Liver (tissue), 9 donors: ENCODE measurements around the gene UBA52. TPM values are rescaled to one million over a fixed set of nuclear protein-coding genes. Genes with fewer than 3 reads are reported as not detected.

Experiments
- DNase-seq: peaks from one replicate; pipeline ENCODE4 v3.0.0-alpha.2; 2017; ENCODE audit warnings: low spot score
- H3K27ac ChIP-seq, 2 donors: one replicate each; pipeline ENCODE4 v1.7.0; 2013; ENCODE audit warnings: inconsistent platforms in 2 of 2, low read length in 2 of 2, control low read depth in 1 of 2, low read depth in 1 of 2, mild to moderate bottlenecking in 1 of 2
- H3K27me3 ChIP-seq, 4 donors: one replicate each; pipeline versions ENCODE4 v1.6.1 to v1.7.0; 2013; ENCODE audit warnings: low read length in 3 of 4, inconsistent platforms in 1 of 4, mild to moderate bottlenecking in 1 of 4, moderate library complexity in 1 of 4; ENCODE audit not compliant: control insufficient read depth in 4 of 4, insufficient read depth in 4 of 4
- H3K36me3 ChIP-seq, 4 donors: one replicate each; pipeline versions ENCODE4 v1.6.1 to v1.7.0; 2013; ENCODE audit warnings: low read length in 3 of 4, mild to moderate bottlenecking in 3 of 4, low read depth in 1 of 4, moderate library complexity in 1 of 4; ENCODE audit not compliant: control insufficient read depth in 4 of 4, insufficient read depth in 3 of 4
- H3K4me1 ChIP-seq, 4 donors: one replicate each; pipeline versions ENCODE4 v1.6.1 to v1.7.0; 2013; ENCODE audit warnings: low read length in 3 of 4, mild to moderate bottlenecking in 3 of 4, moderate library complexity in 1 of 4; ENCODE audit not compliant: control insufficient read depth in 4 of 4, insufficient read depth in 4 of 4
- H3K4me3 ChIP-seq, 3 donors: one replicate each; pipeline versions ENCODE4 v1.6.1 to v1.7.0; 2013; ENCODE audit warnings: low read length in 3 of 3, control low read depth in 1 of 3, low read depth in 1 of 3, mild to moderate bottlenecking in 1 of 3
- H3K9ac ChIP-seq, 2 donors: one replicate each; pipeline ENCODE4 v1.7.0; 2013; ENCODE audit warnings: low read length in 2 of 2, mild to moderate bottlenecking in 2 of 2, moderate library complexity in 2 of 2, control low read depth in 1 of 2, low read depth in 1 of 2
- H3K9me3 ChIP-seq, 4 donors: one replicate each; pipeline versions ENCODE4 v1.6.1 to v1.7.0; 2013; ENCODE audit warnings: low read length in 3 of 4; ENCODE audit not compliant: control insufficient read depth in 4 of 4
- EGR1 ChIP-seq, 2 donors: IDR thresholded peaks; 2 replicates each; pipeline ENCODE4 v1.6.1; 2016 to 2018; ENCODE audit warnings: antibody characterized with exemption in 2 of 2, low read depth in 2 of 2
- FOXA1 ChIP-seq: IDR thresholded peaks from 2 replicates; pipeline ENCODE4 v1.6.1; 2016; ENCODE audit warnings: antibody characterized with exemption
- FOXA2 ChIP-seq: IDR thresholded peaks from 2 replicates; pipeline ENCODE4 v1.6.1; 2016; ENCODE audit warnings: antibody characterized with exemption
- GABPA ChIP-seq, 2 donors: IDR thresholded peaks in 1 of 2; conservative IDR thresholded peaks in 1 of 2; 2 replicates each; pipeline ENCODE4 v1.6.1; 2016; ENCODE audit warnings: antibody characterized with exemption in 2 of 2, mild to moderate bottlenecking in 1 of 2, moderate library complexity in 1 of 2
- HNF4A ChIP-seq, 2 donors: conservative IDR thresholded peaks; 2 replicates each; pipeline ENCODE4 v1.6.1; 2016; ENCODE audit warnings: antibody characterized with exemption in 2 of 2, mild to moderate bottlenecking in 2 of 2
- HNF4G ChIP-seq: IDR thresholded peaks from 2 replicates; pipeline ENCODE4 v1.6.1; 2016; ENCODE audit warnings: antibody characterized with exemption
- JUND ChIP-seq, 2 donors: IDR thresholded peaks; 2 replicates each; pipeline ENCODE4 v1.6.1; 2016; ENCODE audit warnings: antibody characterized with exemption in 2 of 2
- NR2F2 ChIP-seq: IDR thresholded peaks from 2 replicates; pipeline ENCODE4 v1.6.1; 2016; ENCODE audit warnings: antibody characterized with exemption
- RAD21 ChIP-seq, 2 donors: IDR thresholded peaks; 2 replicates each; pipeline ENCODE4 v1.6.1; 2016; ENCODE audit warnings: antibody characterized with exemption in 2 of 2, mild to moderate bottlenecking in 2 of 2
- RXRA ChIP-seq, 2 donors: IDR thresholded peaks; 2 replicates each; pipeline ENCODE4 v1.6.1; 2017 to 2018; ENCODE audit warnings: antibody characterized with exemption in 2 of 2, mild to moderate bottlenecking in 1 of 2
- SP1 ChIP-seq: IDR thresholded peaks from 2 replicates; pipeline ENCODE4 v1.6.1; 2018; ENCODE audit warnings: antibody characterized with exemption, mild to moderate bottlenecking
- TAF1 ChIP-seq: conservative IDR thresholded peaks from 2 replicates; pipeline ENCODE4 v1.6.1; 2016; ENCODE audit warnings: antibody characterized with exemption, mild to moderate bottlenecking
- YY1 ChIP-seq: IDR thresholded peaks from 2 replicates; pipeline ENCODE4 v1.6.1; 2016; ENCODE audit warnings: antibody characterized with exemption, mild to moderate bottlenecking
- WGBS: extraction: QIAGEN DNeasy Blood & Tissue Kit; methylation state at CpG from one replicate; pipeline ENCODE4 v1.1.7; 2013; 5-methylcytosine and 5-hydroxymethylcytosine counted together
- polyA plus RNA-seq, 2 donors: library from polyadenylated mRNA; stranded (reverse) in 1 of 2; unstranded in 1 of 2; fragments of 200-250 nt in 1 of 2; fragments of >200 nt in 1 of 2; fragmentation: Nextera tagmentation in 1 of 2; extraction: Ambion mirVana in 1 of 2; gene quantifications; one replicate each; pipeline versions ENCODE4 v1.2.1 to v1.2.3, GENCODE V29; 2013 to 2015
- total RNA-seq, 2 donors: library from RNA; depleted of rRNA; stranded (reverse); fragments of >200 nt; gene quantifications; one replicate each; pipeline ENCODE4 v1.2.3, GENCODE V29; 2014
- TF ChIP-seq, protein P1 (sequence below): IDR thresholded peaks from 2 replicates; pipeline ENCODE4 v1.6.1; 2016; ENCODE audit warnings: antibody characterized with exemption
- TF ChIP-seq, protein P2 (sequence below): IDR thresholded peaks from 2 replicates; pipeline ENCODE4 v1.6.1; 2016; ENCODE audit warnings: antibody characterized with exemption, mild to moderate bottlenecking
- TF ChIP-seq, protein P3 (sequence below): fragments of 150-350 bp; IDR thresholded peaks from 2 replicates; pipeline ENCODE4 v1.5.1; 2017; ENCODE audit warnings: improper control_type of control experiment, low read depth, low read length; ENCODE audit not compliant: missing input control
- TF ChIP-seq, protein P4 (sequence below): IDR thresholded peaks from 2 replicates; pipeline ENCODE4 v1.6.1; 2016; ENCODE audit warnings: antibody characterized with exemption
- TF ChIP-seq, protein P5 (sequence below): IDR thresholded peaks from 2 replicates; pipeline ENCODE4 v1.6.1; 2016; ENCODE audit warnings: antibody characterized with exemption
- donor health status: healthy.
- donor health status: healthy.
- donor health status: healthy.
- donor health status: healthy.
- donor health status: healthy.

Gene UBA52
- total and polyA plus RNA-seq, 4 donors: 324 to 647 (median 484) TPM

DNA sequence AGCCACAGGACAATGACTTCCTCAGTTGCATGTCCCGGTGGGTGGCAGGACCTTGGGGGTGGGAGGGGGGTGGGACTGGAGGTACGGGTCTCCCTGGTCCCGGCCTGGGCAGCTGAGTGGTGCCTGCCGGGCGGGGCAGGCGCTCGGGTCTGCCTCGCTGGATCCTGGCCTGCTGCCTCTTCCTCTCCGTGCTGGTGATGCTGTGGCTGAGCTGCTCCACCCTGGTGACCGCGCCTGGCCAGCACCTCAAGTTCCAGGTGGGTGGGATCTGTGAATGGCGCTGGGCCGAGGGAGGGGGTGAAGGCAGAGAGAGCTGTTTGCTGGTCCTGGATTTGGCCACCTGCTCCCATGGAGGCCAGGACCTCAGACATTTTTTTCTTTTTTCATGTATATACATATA lies 46.6 kb downstream of the UBA52 start:
- Histone ChIP-seq H3K27ac (no peak overlapping the region), H3K27me3 (peaks cover 0 to 13% (median 3%) of the 10 kb centered on the region in 4 donors), H3K36me3 (no peaks in the 10 kb centered on the region), H3K4me1 (no peaks in the 10 kb centered on the region), H3K4me3 (no peak overlapping the region), H3K9me3 (no peaks in the 10 kb centered on the region), H3K9ac (no peak overlapping the region)
- 92% methylated on average over 13 of the region's 13 CpGs for WGBS
- no peak for TF ChIP-seq JUND (IDR thresholded peaks at IDR 0.05)
- TF ChIP-seq FOXA2: no peak
- no peak for TF ChIP-seq GABPA (IDR thresholded peaks at IDR 0.05 in 1 of 2, conservative IDR thresholded peaks at IDR 0.05 in 1 of 2)
- TF ChIP-seq, protein P1, sequence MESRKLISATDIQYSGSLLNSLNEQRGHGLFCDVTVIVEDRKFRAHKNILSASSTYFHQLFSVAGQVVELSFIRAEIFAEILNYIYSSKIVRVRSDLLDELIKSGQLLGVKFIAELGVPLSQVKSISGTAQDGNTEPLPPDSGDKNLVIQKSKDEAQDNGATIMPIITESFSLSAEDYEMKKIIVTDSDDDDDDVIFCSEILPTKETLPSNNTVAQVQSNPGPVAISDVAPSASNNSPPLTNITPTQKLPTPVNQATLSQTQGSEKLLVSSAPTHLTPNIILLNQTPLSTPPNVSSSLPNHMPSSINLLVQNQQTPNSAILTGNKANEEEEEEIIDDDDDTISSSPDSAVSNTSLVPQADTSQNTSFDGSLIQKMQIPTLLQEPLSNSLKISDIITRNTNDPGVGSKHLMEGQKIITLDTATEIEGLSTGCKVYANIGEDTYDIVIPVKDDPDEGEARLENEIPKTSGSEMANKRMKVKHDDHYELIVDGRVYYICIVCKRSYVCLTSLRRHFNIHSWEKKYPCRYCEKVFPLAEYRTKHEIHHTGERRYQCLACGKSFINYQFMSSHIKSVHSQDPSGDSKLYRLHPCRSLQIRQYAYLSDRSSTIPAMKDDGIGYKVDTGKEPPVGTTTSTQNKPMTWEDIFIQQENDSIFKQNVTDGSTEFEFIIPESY: no peak
- TF ChIP-seq, protein P2, sequence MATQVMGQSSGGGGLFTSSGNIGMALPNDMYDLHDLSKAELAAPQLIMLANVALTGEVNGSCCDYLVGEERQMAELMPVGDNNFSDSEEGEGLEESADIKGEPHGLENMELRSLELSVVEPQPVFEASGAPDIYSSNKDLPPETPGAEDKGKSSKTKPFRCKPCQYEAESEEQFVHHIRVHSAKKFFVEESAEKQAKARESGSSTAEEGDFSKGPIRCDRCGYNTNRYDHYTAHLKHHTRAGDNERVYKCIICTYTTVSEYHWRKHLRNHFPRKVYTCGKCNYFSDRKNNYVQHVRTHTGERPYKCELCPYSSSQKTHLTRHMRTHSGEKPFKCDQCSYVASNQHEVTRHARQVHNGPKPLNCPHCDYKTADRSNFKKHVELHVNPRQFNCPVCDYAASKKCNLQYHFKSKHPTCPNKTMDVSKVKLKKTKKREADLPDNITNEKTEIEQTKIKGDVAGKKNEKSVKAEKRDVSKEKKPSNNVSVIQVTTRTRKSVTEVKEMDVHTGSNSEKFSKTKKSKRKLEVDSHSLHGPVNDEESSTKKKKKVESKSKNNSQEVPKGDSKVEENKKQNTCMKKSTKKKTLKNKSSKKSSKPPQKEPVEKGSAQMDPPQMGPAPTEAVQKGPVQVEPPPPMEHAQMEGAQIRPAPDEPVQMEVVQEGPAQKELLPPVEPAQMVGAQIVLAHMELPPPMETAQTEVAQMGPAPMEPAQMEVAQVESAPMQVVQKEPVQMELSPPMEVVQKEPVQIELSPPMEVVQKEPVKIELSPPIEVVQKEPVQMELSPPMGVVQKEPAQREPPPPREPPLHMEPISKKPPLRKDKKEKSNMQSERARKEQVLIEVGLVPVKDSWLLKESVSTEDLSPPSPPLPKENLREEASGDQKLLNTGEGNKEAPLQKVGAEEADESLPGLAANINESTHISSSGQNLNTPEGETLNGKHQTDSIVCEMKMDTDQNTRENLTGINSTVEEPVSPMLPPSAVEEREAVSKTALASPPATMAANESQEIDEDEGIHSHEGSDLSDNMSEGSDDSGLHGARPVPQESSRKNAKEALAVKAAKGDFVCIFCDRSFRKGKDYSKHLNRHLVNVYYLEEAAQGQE: no peak
- TF ChIP-seq, protein P3, sequence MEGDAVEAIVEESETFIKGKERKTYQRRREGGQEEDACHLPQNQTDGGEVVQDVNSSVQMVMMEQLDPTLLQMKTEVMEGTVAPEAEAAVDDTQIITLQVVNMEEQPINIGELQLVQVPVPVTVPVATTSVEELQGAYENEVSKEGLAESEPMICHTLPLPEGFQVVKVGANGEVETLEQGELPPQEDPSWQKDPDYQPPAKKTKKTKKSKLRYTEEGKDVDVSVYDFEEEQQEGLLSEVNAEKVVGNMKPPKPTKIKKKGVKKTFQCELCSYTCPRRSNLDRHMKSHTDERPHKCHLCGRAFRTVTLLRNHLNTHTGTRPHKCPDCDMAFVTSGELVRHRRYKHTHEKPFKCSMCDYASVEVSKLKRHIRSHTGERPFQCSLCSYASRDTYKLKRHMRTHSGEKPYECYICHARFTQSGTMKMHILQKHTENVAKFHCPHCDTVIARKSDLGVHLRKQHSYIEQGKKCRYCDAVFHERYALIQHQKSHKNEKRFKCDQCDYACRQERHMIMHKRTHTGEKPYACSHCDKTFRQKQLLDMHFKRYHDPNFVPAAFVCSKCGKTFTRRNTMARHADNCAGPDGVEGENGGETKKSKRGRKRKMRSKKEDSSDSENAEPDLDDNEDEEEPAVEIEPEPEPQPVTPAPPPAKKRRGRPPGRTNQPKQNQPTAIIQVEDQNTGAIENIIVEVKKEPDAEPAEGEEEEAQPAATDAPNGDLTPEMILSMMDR: no peak
- TF ChIP-seq HNF4A (conservative IDR thresholded peaks at IDR 0.05): no peak
- TF ChIP-seq FOXA1: no peak
- no peak for TF ChIP-seq YY1
- TF ChIP-seq RXRA (IDR thresholded peaks at IDR 0.05): no peak
- TF ChIP-seq NR2F2: no peak
- no peak for TF ChIP-seq RAD21 (IDR thresholded peaks at IDR 0.05)
- TF ChIP-seq, protein P4, sequence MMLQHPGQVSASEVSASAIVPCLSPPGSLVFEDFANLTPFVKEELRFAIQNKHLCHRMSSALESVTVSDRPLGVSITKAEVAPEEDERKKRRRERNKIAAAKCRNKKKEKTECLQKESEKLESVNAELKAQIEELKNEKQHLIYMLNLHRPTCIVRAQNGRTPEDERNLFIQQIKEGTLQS: no peak
- no peak for DNase-seq

DNA sequence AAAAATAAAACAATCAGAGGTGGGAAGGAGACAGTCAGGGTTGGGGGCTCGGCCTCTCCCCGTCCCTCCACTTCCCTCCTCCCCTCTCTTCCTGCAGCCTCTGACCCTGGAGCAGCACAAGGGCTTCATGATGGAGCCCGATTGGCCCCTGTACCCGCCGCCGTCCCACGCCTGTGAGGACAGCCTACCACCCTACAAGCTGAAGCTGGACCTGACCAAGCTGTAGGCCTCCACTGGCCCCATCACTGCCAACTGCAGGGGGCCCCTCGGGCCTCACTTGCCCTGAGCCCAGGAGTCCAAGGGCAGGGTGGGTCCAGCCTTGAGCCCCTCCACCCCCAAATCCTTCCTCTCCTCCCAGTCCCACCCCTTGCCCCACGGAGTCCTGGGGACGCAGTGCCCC lies 48.7 kb downstream of the UBA52 start:
- no peaks in the 10 kb centered on the region for H3K9me3 ChIP-seq
- peaks cover 0 to 7% (median 0%) of the 10 kb centered on the region in 4 donors for H3K27me3 ChIP-seq
- no peak overlapping the region for H3K9ac ChIP-seq
- DNase-seq: no peak
- WGBS: 87% methylated on average over 10 of the region's 10 CpGs
- no peak overlapping the region for H3K27ac ChIP-seq
- H3K4me1 ChIP-seq: no peaks in the 10 kb centered on the region
- no peak overlapping the region for H3K4me3 ChIP-seq
- TF ChIP-seq RAD21 (IDR thresholded peaks at IDR 0.05) (no peak), FOXA2 (no peak), EGR1 (IDR thresholded peaks at IDR 0.05; ENCODE audit: low read depth in 2 of 2) (no peak), RXRA (IDR thresholded peaks at IDR 0.05) (no peak), JUND (IDR thresholded peaks at IDR 0.05) (no peak), TAF1 (no peak), FOXA1 (no peak), YY1 (no peak), HNF4G (no peak), SP1 (no peak), HNF4A (conservative IDR thresholded peaks at IDR 0.05) (no peak), GABPA (IDR thresholded peaks at IDR 0.05 in 1 of 2, conservative IDR thresholded peaks at IDR 0.05 in 1 of 2) (no peak), NR2F2 (no peak)
- TF ChIP-seq, protein P2: no peak
- TF ChIP-seq, protein P4: no peak
- TF ChIP-seq, protein P5, sequence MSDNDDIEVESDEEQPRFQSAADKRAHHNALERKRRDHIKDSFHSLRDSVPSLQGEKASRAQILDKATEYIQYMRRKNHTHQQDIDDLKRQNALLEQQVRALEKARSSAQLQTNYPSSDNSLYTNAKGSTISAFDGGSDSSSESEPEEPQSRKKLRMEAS: no peak
- TF ChIP-seq, protein P1: no peak
- no peaks in the 10 kb centered on the region for H3K36me3 ChIP-seq
